HG03139 (cell line): ENCODE measurements around the gene ZNF277.

Experiments used
- ATAC-seq: cut with Tn5 transposase; IDR thresholded peaks from one replicate; pipeline ENCODE4 v1.9.1; 2021; ENCODE audit not compliant: unreplicated experiment

ZNF277 gene

GRCh38 chr7:112183266-112183665 is 23.2 kb upstream of the ZNF277 start:
- ATAC-seq, result no peak

- no peak for ATAC-seq
Measured at GRCh38 chr7:112184455-112184854, 22.0 kb upstream of the ZNF277 start.

- ATAC-seq, result no peak
Measured at GRCh38 chr7:112185005-112185834, 21.3 kb upstream of the ZNF277 start.

GRCh38 chr7:112186300-112186699 is 20.2 kb upstream of the ZNF277 start:
- ATAC-seq, result no peak

- no peak for ATAC-seq
Measured at GRCh38 chr7:112188257-112188656, 18.2 kb upstream of the ZNF277 start.

GRCh38 chr7:112189691-112190090 is 16.8 kb upstream of the ZNF277 start:
- no peak for ATAC-seq

GRCh38 chr7:112190120-112190519 is 16.4 kb upstream of the ZNF277 start:
- no peak for ATAC-seq

GRCh38 chr7:112192236-112193154 is 14.0 kb upstream of the ZNF277 start:
- no peak for ATAC-seq

- ATAC-seq, result no peak
Measured at GRCh38 chr7:112193915-112194502, 12.5 kb upstream of the ZNF277 start.

GRCh38 chr7:112195717-112196116 is 10.8 kb upstream of the ZNF277 start:
- ATAC-seq, result no peak

- no peak for ATAC-seq
Measured at GRCh38 chr7:112197322-112197721, 9.2 kb upstream of the ZNF277 start.

- no peak for ATAC-seq
Measured at GRCh38 chr7:112199035-112199655, 7.3 kb upstream of the ZNF277 start.

- no peak for ATAC-seq
Measured at GRCh38 chr7:112199672-112200071, 6.8 kb upstream of the ZNF277 start.

GRCh38 chr7:112201411-112201810 is 5.1 kb upstream of the ZNF277 start:
- ATAC-seq, result no peak

GRCh38 chr7:112201839-112202238 is 4.7 kb upstream of the ZNF277 start:
- ATAC-seq, result no peak

- no peak for ATAC-seq
Measured at GRCh38 chr7:112202816-112203215, 3.7 kb upstream of the ZNF277 start.

GRCh38 chr7:112203365-112203739 is 3.1 kb upstream of the ZNF277 start:
- no peak for ATAC-seq

GRCh38 chr7:112204499-112205342 is 1.8 kb upstream of the ZNF277 start:
- ATAC-seq, result no peak

GRCh38 chr7:112205343-112206237 is 905 bp upstream of the ZNF277 start:
- peak; percentile 2 for ATAC-seq
